Mucosa of gallbladder (tissue), 1 donor: Measurements from ENCODE around the gene PTPN7. TPM values are rescaled to one million over a fixed set of nuclear protein-coding genes. Genes with fewer than 3 reads are reported as not detected.

Source experiments
- DNase-seq: peaks from one replicate; pipeline ENCODE4 v3.0.0-alpha.2; 2020; ENCODE audit warnings: low spot score
- total RNA-seq: library from RNA; stranded (reverse); gene quantifications from one replicate; pipeline ENCODE4 v1.2.1, GENCODE V29; 2021
- donor health status: DM: no; HTN: no; CAD: no.

Gene PTPN7
- total RNA-seq, 1 donor from 2014 or later = 9.3 TPM

- DNase-seq = peak; percentile 80
Observed at GRCh38 chr1:202106340-202107254, 53.8 kb downstream of the PTPN7 start.

GRCh38 chr1:202105571-202106339 is 54.6 kb downstream of the PTPN7 start:
- peak; percentile 73 for DNase-seq

GRCh38 chr1:202104073-202104472 is 56.3 kb downstream of the PTPN7 start:
- no peak for DNase-seq

GRCh38 chr1:202101184-202101583 is 59.2 kb downstream of the PTPN7 start:
- DNase-seq = no peak

Other genes starting within 250 kb of the PTPN7 start
- gene LMOD1, start 214.1 kb downstream of the PTPN7 start, total RNA-seq = 257 TPM
- 37.5 TPM for gene TIMM17A, start 205.1 kb downstream of the PTPN7 start, total RNA-seq
- gene RNPEP, start 178.0 kb downstream of the PTPN7 start, total RNA-seq = 78.8 TPM
- gene ELF3, start 150.0 kb downstream of the PTPN7 start, total RNA-seq = 517 TPM
- gene GPR37L1, start 37.7 kb downstream of the PTPN7 start, total RNA-seq = 0.14 TPM
- 89.5 TPM for gene ARL8A, start 15.9 kb downstream of the PTPN7 start, total RNA-seq
- 60.7 TPM for gene LGR6, start 33.2 kb upstream of the PTPN7 start, total RNA-seq
- 4.1 TPM for gene UBE2T, start 181.3 kb upstream of the PTPN7 start, total RNA-seq
- gene PPP1R12B, start 188.1 kb upstream of the PTPN7 start, total RNA-seq = 194 TPM